HG03139 (cell line): ENCODE data around the gene FRMD1.
"Not testable (repeated sequence)": the region's sequence is repeated elsewhere in the genome, so short reads cannot be mapped to it uniquely, and the experiment has no call there.

Source experiments
- ATAC-seq: cut with Tn5 transposase; IDR thresholded peaks from one replicate; pipeline ENCODE4 v1.9.1; 2021; ENCODE audit not compliant: unreplicated experiment

Gene FRMD1

DNA sequence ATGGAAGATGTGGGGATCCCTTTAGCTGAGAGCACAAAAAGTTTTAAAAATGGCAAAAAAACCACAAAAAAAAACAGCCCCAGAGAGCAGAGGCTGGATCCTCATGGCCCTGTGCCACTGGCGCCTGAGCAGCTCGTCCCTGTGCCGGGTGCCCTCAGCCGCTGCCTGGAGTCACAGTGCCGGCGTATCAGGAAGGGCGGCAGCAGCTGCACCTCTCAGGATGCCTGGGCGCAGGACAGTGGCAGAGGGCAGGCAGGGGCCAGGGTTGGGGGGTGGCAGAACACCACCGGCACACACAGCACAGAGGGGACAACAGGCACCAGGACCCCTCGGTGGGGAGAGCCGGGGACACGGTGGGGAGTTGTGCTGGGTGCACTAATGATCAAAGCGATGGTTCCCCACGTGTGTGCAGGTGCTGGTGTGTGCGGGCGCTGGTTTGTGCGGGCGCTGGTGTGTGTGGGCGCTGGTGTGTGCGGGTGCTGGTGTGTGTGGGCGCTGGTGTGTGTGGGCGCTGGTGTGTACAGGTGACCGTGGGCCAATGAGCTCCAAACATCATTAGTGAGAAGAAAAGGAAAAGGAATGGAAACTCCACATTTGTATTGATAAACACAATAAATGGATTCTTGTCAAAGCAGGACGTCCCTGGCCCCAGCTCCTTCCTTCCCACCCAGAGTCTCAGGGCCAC lies 1.5 kb upstream of the FRMD1 start:
- no peak for ATAC-seq

DNA sequence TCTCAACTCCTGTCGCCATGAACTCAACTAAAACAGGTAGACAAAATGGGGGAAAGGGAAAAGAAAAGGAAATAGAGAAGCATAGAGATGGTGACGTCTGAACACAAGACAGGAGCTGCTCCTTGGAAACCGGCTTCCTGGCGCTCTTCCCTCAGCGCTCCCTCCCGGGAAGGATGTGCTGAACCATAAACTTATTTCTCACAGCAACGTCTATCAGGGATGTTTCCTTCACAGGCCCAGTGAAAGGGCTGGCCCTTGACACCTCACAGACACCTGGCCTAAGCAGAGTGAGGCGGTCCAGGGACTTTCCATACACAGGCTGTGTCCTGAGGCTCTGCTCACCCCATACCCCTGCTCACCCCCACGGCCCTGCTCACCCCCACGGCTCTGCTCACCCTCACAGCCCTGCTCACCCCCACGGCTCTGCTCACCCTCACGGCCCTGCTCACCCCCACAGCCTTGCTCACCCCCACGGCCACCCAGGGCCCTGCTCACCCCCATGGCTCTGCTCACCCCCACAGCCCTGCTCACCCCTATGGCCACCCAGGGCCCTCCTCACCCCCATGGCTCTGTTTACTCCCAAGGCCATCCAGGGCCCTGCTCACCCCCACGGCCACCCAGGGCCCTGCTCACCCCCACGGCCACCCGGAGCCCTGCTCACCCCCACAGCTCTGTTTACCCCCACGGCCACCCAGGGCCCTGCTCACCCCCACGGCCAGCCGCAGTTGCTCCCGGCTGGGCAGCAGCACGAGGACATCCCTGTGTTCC lies 653 bp downstream of the FRMD1 start:
- no peak for ATAC-seq

DNA sequence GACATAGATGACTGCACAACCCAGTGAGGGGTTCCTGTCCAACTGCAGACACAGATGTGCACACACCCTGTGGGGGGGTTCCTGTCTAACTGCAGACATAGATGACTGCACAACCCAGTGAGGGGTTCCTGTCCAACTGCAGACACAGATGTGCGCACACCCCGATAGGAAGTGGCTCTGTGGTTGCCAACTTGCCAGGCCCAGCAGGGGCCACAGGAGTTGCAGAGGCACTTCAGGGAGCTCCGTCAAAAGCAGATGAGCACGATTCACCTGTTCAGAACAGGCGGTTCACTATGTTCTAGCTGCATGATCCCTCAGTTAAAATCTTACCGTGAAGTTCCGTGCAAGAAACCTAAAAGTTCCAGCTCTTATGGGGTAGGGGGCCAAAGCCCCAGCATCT lies 1.6 kb downstream of the FRMD1 start:
- ATAC-seq: not testable (repeated sequence)

DNA sequence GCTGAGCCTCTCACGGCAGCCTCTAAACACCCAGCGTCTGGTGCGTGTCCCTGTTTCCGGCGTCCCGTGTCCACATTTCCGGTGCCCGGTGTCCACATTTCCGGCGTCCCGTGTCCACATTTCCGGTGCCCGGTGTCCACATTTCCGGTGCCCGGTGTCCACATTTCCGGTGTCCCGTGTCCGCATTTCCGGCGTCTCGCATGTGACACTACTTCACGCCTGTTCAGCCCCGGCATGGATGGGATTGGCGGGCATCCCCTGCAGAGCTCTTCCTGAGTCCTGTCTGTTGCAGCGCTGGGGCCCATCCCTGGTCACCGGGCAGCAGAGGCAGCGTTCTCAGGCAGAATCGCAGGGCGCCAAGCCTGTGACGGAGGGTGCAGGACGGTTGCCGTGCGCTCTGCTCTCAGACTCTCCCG lies 3.2 kb downstream of the FRMD1 start:
- no peak for ATAC-seq

DNA sequence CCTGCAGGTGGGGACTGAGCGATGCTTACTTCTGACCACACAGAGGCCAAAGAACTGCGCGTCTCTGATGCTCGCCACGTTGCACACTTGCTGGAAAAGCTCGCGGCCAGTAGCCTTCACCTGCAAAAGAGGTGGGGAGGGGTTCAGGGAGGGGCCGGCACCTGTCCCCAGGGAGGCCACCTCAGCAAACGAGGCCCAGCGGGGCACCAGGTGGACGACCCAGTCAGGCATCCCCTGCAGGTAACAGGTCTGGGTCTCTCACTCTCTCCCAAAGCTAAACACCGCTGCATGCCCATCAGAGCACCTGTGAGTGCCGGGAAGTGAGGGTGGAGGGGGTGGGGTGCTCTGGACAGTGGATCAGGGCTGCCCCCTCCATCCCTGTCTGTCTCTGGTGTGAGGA lies 3.8 kb downstream of the FRMD1 start:
- ATAC-seq: no peak

DNA sequence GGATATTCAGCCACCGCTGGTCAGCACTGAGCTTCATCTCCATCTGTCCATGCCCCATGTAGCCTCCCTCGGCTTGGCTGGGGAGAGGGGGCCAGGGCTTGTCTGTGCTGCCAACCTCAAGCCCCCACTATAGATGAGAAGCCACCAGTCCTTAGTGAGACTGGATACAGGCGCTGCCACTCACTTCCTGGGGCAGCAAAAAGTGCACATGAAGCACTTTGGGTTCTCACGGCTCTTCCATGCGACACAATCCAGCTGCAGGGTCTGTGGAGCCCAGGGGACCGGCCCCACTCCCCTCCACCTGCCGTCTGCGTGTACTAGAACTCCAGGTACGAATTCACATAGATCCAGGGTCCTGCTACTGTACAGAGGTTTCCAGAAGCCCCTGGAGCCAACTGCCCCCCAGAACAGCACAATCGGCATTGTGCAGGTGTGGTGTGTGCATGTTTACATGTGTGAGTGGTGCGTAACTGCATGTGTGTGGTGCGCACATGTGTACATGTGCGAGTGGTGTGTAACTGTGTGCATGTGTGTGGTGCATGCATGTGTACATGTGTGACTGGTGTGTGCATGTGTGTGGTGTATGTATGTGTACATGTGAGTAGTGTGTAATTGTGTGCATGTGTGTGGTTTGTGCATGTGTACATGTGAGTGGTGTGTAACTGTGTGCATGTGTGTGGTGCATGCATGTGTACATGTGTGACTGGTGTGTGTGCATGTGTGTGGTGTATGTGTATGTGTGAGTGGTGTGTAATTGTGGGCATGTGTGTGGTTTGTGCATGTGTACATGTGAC lies 4.9 kb downstream of the FRMD1 start:
- no peak for ATAC-seq

DNA sequence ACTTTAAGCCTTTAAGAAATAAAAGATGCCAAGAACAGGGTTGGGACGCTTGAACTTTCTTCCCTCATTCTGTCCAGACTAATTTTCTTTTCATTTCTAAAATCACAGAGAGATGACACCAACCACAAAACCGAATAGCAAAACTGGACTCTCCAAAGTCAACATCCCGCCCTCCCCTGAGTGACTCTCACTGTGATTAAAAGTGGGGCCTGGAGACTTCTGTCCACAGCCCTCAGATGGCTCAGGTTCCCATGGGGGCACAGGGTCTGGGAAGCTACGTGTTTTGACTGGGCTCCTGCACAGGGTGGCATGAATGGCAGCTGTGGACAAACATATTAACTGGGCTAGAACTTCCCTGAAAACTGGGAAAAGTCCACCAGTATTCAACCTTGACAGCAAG lies 6.3 kb downstream of the FRMD1 start:
- no peak for ATAC-seq

DNA sequence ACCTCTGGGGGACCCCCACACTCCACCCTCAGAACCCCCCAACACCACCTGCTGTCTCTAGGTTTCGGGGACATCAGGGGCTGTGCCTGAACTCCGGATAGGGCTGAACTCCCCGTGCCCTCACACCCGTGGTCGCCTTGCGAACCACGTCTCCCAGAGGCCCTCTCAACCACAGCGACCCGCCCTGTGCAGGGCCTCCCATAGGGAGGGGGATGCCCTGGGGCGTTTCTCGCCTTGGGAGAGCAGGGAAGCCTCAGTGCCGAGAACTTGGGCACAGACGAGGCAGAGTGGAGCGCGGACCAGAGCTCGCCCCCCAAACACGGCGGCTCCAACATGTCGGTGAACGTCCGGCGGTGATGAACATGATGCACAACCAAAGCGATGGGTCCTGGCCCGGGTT lies 6.8 kb downstream of the FRMD1 start:
- no peak for ATAC-seq

DNA sequence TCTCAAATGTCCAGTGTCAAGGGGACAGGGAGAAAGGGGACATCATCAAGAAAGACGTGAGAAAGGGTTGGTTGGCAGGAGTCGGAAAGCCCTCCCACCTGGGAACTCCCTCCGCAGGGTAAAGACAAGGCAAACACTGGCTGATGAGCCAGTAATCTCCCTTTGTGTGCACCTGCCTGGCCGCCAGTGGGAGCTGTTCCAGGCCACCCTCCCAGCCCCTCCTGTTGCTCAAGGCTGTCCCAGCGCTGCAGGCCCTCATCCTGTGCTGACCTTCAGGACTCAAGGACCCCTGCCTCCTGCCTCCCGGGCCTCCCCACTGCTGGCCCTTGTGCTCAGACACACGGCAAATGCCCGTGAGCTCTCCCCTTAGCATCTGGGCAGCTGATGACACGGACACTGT lies 7.4 kb downstream of the FRMD1 start:
- no peak for ATAC-seq

DNA sequence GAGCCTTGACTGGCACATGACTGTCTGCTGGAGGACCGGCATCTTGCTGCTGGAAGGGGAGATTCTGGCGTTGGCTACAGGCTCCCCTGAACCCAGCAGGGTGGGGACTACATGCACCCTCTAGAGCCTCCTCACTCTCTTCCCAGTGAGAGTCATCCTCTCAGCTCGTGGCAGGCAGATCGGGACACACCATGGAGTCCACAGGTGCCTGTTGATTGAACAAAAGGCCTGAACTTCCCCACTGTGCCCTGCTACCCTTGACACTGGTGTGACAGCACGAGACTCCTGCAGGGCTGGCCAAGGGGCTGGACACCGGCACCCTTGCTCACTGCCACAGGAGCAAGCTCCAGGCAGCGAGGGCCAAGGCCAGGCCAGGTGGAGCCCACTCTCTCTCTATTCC lies 8.2 kb downstream of the FRMD1 start:
- no peak for ATAC-seq

DNA sequence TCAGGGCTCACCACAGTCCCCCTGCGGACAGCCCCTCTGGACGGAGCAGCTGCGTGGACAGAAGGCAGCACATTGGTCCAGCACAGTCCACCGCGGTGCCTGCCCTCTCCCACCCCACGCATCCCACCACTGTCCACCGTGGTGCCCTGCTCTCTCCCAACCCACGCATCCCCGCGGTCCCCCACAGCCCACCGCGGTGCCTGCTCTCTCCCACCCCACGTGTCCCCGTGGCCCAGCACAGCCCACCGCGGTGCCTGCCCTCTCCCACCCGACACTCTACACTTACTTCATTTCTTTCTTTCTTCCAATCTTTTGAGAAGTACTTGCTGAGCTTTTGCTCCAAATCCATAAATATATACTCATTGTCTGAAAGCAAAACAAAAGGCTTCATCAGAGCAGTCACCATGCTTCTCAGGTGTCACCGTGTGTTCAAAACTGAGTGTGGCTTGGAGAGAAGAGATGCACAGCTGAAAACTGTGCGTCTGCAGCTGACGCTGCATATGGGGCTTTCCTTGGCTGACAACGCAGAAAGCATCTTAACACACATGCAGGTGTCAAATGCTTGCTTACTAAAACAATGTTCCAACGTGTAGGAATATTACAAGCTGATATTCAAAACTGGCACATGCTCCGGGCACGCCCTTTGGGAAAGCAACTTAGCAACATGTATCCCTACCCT lies 11.8 kb downstream of the FRMD1 start:
- ATAC-seq: no peak

DNA sequence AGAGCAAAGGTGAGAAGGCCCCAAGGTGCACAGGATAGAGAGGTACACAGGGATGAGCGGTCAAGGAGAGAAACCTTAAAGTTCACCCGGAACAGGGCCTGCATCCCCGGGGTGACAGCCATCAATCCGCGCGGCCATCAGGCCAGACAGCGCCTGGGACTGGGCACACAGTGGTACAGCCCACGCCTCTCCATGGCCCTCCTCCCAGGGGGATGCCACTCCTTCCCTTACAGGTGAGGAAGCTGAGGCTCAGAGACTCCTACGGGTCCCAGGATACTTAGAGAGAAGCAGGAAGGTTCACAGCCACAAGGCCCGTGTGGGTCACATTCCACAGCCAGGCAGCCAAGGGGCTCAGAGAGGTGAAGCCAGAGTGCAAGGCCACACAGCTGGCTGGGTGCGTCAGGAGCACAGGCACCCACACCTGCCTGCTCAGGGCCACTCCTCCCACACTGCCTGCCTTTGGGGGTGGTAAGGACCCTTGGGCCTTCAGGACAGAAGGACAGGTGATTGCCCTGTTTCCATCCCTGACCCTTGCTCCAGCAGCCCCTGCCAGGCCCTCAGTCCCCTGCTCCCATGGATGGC lies 14.7 kb downstream of the FRMD1 start:
- no peak for ATAC-seq

DNA sequence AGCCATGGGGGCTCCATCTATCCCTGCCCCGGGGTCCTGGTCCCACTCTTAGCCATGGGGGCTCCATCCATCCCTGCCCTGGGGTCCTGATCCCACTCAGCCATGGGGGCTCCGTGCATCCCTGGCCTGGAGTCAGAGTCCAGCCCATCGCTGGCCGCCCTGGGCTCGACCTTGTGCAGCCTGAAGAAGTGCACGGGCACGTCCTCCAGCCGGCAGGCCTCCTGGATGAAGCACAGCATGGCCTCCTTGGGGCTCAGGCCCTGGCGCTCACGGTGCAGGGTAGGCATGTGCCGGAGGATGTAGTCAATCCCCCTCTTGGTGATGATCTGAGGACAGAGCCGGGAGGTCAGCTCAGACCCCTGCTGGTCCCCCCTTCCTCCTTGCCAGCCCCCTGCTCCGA lies 15.6 kb downstream of the FRMD1 start:
- ATAC-seq: no peak

DNA sequence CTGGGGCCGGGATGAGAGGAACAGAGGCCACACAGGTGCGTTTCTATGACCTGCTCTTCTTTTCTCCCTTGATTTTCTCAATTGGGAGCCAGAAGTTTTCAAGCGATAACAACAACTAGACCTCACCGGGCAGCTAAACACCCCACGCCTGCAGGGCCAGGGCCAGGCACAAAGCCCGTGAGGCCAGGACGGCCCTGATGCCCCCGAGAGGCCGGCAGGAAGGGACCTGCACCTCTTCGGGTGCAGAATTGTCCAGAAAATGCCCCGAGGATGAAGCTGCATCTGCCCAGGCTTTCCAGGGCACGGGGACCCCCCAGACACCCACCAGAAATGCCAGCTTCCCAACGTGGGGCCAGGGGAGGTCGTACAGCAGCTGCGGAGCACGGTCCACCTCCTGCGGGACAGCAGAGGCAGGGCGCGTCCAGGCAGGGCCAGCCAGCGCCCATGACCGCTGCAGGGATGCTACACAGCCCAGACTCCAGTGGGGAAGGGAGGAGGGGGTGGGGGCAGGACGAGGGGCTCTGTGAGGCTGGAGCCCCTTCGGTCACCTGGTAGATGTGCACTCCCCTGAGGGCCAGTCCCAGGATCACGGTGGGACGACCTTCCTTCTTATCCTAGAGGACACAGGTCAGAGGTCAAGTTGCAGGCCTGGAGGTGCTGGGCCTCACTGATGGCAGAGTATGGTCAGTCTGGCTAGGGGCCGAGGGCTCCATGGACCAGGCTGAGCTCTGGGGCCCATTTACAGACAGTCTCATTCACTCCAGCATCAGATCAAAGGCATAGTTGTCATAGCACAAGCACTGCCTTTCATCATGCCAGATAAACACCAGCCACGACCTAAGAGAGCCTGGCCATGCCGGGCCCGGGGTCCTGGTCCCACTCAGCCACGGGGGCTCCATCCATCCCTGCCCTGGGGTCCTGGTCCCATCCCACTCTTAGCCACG lies 16.4 kb downstream of the FRMD1 start:
- no peak for ATAC-seq

DNA sequence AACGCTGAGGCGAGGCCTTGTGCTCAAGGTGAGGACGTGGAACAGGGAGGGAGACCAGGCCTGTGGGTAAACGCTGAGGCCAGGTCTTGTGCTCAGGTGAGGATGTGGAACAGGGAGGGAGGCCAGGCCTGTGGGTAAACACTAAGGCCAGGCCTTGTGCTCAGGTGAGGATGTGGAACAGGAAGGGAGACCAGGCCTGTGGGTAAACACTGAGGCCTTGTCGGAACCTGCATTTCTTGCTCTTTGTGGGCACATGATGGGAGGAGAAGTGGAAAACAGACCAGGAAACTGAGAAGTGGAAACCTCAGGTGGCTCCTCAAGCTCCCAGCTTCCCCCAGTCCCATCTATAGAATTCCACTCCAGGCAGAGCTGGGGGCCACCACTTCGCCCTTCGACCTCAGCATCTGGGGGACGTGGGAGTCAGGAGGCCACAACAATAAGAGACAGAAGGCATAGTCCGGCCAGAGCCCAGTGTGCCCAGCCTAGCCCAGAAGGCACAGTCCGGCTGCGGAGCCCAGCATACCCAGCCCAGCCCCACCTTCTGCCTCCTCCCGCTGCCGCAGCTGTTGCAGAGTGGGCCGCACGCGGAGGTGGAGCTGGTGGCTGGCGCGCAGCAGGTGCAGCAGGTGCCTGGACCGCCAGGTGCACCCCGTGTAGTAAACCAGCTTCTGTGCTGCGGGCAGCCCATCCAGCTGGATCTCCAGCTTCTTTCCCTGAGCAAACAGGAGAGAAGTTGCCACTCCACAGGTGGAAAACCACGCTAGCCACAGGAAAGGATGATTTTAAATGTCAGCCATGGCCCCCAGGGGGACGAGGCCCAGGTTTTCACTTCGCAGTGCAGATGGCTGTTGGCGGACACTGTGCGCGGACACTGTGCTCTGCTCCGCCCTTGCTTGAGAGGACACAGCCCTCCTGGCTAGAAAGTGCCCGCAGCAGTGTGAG lies 17.5 kb downstream of the FRMD1 start:
- ATAC-seq: no peak

DNA sequence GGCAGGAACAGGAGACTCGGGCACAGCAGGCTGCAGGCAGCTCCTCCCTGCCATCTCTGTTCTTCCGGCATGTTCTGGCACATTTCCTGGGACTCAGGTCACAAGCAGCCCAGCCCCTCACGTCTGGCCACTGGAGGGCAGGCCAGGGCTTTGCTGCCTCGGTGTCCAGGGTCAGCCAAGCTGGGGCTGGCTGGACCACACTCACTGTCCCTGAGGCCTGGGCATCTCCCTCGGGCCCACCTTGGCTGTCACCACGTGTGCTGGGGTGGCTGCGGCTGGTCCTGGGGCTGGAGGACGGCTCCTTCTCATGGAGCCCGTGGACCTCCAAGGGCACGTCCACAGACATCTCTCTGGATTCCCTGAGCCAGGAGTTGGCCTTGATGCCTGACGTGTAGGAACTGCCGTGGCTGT lies 18.5 kb downstream of the FRMD1 start:
- ATAC-seq: no peak

DNA sequence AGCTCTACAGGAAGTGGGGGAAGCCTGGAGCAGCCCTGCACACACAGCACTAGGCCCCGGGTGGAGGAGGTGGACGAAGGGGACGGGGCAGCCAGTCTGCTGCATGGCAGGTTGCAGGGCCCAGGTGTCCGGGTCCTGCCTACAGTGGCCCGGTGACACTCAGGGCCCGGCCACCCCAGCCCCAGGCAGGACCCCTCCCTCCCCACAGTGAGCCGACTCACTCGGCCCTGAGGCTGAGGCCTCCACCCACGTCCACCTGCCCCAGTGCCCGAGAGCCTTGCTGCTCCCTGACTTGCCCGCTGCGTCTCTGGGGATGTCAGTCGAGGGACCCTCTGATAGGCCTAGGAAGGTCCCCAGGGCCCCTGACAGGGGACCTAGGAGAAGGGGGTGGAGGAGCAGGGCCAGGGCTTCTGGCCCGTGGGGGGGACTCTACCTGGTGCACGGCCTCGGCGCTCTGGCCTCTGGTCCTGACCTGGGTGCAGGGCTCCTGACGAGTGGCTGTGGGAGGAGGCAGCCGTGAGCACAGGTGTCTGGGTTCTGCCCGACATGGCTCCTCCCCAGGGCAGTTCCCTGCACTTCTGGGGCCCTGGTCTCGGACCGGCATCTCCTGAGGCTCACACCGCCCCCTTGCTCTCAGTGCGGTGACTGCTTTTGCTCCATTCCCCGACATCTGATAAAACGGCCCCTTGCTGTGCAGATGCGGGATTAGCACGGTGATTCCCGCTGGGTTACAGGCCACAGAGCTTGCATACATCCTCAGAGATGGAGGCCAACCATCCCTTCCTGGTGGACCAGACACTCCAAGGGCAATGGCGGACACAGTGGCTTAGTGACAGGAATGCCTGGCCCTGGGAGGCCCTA lies 20.1 kb downstream of the FRMD1 start:
- no peak for ATAC-seq

DNA sequence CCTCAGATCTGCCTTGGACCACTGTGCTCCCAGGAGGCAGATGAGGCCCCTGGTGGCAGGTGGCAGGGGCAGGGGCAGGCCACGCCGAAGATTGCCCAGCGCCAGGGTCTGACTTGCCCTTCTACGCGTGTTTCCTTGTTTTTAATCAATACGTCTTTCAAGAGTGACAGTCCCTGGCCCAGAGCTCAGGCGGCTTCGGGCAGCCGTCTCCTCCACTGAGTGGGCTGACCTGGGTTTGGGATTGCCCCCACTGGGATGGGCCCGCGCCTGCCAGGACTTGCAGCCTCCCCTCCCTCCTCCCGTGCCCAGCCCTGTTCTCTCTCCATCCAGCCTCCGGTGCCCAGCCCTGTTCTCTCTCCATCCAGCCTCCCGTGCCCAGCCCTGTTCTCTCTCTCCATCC lies 21.2 kb downstream of the FRMD1 start:
- ATAC-seq: no peak
